Neutrophil (primary cell): ENCODE data around the gene DZIP1L.

Experiments used
- H3K27ac ChIP-seq: fragments of 200-600 bp; sonication (generic); 2 replicates; pipeline ENCODE4 v1.5.1; 2016; ENCODE audit warnings: mild to moderate bottlenecking, moderate library complexity
- H3K27me3 ChIP-seq: fragments of 200-600 bp; sonication (generic); 2 replicates; pipeline ENCODE4 v1.6.0; 2016; ENCODE audit warnings: mild to moderate bottlenecking
- H3K36me3 ChIP-seq: fragments of 200-600 bp; sonication (generic); 2 replicates; pipeline ENCODE4 v1.5.1; 2017
- H3K4me1 ChIP-seq, 2 experiments: fragments of 200-600 bp in 1 of 2; sonication (generic) in 1 of 2; 1 replicate in 1 of 2; 2 replicates in 1 of 2; pipeline versions ENCODE4 v1.5.1 to v1.6.1; 2013 to 2016; ENCODE audit warnings: low read depth in 1 of 2, low read length in 1 of 2, mild to moderate bottlenecking in 1 of 2, moderate library complexity in 1 of 2; ENCODE audit not compliant: control insufficient read depth in 1 of 2, insufficient read depth in 1 of 2
- H3K4me3 ChIP-seq, 2 experiments: fragments of 200-600 bp in 1 of 2; sonication (generic) in 1 of 2; 1 replicate in 1 of 2; 2 replicates in 1 of 2; pipeline ENCODE4 v1.5.1; 2013 to 2016; ENCODE audit warnings: low read depth in 1 of 2, low read length in 1 of 2, mild to moderate bottlenecking in 1 of 2, moderate library complexity in 1 of 2
- H3K9me3 ChIP-seq: fragments of 200-600 bp; sonication (generic); 2 replicates; pipeline ENCODE4 v1.5.1; 2016
- CTCF ChIP-seq: fragments of 200-600 bp; sonication (generic); IDR thresholded peaks from 2 replicates; pipeline ENCODE4 v1.5.1; 2016; ENCODE audit warnings: antibody characterized with exemption

DZIP1L gene

GRCh38 chr3:138124188-138124587 is 8.8 kb upstream of the DZIP1L start:
- no peaks in the 10 kb centered on the region for H3K27me3 ChIP-seq
- no peak overlapping the region for H3K4me3 ChIP-seq
- peaks cover 36% of the 10 kb centered on the region in 2 experiments for H3K4me1 ChIP-seq
- H3K27ac ChIP-seq = no peak overlapping the region
- H3K9me3 ChIP-seq = no peaks in the 10 kb centered on the region
- no peak for TF ChIP-seq CTCF
- H3K36me3 ChIP-seq = no peaks in the 10 kb centered on the region

- Histone ChIP-seq H3K4me1 (peaks cover 33% of the 10 kb centered on the region in 2 experiments), H3K9me3 (no peaks in the 10 kb centered on the region), H3K27me3 (no peaks in the 10 kb centered on the region), H3K4me3 (no peak overlapping the region), H3K36me3 (no peaks in the 10 kb centered on the region), H3K27ac (no peak overlapping the region)
- TF ChIP-seq CTCF = no peak
Measured at GRCh38 chr3:138119423-138119766, 4.0 kb upstream of the DZIP1L start.

- Histone ChIP-seq H3K4me1 (peaks cover 34 to 35% of the 10 kb centered on the region in 2 experiments), H3K36me3 (no peaks in the 10 kb centered on the region), H3K4me3 (no peak overlapping the region), H3K27me3 (no peaks in the 10 kb centered on the region), H3K9me3 (no peaks in the 10 kb centered on the region), H3K27ac (no peak overlapping the region)
- TF ChIP-seq CTCF = peak; percentile 82
Measured at GRCh38 chr3:138118612-138119422, 3.4 kb upstream of the DZIP1L start.

- Histone ChIP-seq H3K27me3 (no peaks in the 10 kb centered on the region), H3K4me3 (peak overlapping the region; percentile 72 to 91), H3K4me1 (peaks cover 40% of the 10 kb centered on the region in 2 experiments), H3K27ac (peak overlapping the region; percentile 65), H3K36me3 (no peaks in the 10 kb centered on the region), H3K9me3 (no peaks in the 10 kb centered on the region)
- TF ChIP-seq CTCF = no peak
Measured at GRCh38 chr3:138114431-138114918, 933 bp downstream of the DZIP1L start.

GRCh38 chr3:138113326-138113725 is 2.1 kb downstream of the DZIP1L start:
- no peak for TF ChIP-seq CTCF
- H3K27me3 ChIP-seq = no peaks in the 10 kb centered on the region
- H3K27ac ChIP-seq = no peak overlapping the region
- no peaks in the 10 kb centered on the region for H3K9me3 ChIP-seq
- no peak overlapping the region for H3K4me3 ChIP-seq
- H3K36me3 ChIP-seq = no peaks in the 10 kb centered on the region
- peaks cover 29 to 30% of the 10 kb centered on the region in 2 experiments for H3K4me1 ChIP-seq
